GM21360 (cell line): Measurements from ENCODE around the gene KAT6B.

Experiments
- ATAC-seq: cut with Tn5 transposase; IDR thresholded peaks from one replicate; pipeline ENCODE4 v1.9.1; 2021; ENCODE audit warnings: mild to moderate bottlenecking, moderate library complexity; ENCODE audit not compliant: unreplicated experiment

Gene KAT6B

DNA sequence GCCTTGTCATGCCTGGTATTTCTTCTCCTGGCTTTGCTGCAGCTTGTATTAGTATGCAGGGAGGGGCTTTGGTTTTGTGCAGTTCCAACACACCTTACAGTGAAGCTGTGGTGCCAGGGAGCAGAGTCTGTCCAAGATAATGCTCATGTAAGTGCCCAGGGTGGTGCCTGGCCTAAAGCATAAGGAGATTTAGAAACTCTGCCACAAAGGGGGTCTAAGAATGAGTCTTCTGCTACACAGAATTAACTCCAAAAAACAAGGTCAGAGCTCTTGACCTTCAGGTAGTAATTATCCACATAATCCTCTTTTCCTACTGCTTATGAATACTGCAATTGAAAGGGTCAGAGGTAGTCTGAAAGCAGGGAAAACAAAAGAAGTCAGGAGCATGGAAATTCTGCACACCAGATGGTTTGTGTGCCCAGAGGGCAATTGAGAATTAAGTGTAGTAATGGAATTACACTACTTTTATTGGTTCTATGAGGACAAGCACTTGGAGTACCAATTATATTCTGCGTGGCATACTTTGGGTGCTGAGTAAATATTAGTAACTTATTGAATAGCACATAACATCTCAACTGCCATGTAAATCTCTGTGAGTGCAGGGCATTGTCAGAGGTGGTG, 121.5 kb downstream of the KAT6B start:
- ATAC-seq, result no peak

DNA sequence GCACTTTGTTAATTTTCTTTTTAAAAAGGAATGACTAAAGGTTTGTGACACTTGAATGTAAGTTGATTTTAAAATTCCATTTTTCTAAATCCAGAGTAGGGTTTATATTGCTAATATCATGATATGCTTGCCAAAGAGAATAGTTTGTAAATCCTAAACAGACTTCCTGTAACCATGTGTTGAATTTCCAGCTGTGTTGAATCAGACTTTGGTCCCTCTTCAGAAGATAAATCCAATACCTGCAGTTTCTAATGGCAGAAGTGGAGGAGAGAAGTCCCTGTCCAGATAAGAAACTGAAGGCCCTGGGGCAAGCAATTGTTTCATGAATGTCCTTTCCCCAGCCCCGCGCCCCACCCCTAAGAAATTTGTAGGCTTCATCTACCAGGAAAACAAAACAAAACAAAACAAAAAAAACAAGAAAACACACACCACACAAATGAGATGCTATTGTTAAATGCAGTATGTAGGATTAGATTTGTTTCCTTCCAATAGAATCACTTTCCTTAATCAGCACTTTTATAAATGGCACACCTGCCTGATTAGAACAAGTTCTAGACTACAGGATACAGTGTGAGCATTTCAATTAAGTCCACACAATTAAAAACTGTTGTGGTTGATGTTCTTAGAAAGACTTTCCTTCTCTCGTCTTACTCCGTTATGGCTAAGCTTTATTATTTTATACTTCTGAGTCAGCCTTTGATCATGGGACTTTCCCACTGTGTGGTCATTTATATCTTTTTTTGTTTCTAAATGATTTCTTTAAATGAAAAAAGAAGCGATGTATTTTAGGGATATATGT, 122.8 kb downstream of the KAT6B start:
- no peak for ATAC-seq

- no peak for ATAC-seq
These were observed 123.7 kb downstream of the KAT6B start for GRCh38 chr10:74949843-74950765.

GRCh38 chr10:74953214-74953613, 126.8 kb downstream of the KAT6B start:
- ATAC-seq, result no peak

DNA sequence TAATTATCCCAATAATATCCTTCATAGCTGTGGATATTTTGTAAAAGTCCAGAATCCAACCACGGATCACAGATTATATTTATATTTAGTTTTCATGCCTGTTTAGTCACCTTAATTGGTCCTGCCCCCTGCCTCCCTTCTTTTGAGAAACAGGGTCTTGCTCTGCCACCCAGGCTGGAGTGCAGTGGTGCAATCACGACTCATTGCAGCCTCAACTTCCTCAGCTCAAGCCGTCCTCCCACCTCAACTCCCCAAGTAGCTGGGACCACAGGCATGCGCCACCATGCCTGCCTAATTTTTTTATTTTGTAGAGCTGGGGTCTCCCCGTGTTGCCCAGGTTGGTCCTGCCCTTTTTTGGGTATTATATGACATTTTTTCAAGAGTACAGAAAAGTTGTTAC, 129.4 kb downstream of the KAT6B start:
- no peak for ATAC-seq

DNA sequence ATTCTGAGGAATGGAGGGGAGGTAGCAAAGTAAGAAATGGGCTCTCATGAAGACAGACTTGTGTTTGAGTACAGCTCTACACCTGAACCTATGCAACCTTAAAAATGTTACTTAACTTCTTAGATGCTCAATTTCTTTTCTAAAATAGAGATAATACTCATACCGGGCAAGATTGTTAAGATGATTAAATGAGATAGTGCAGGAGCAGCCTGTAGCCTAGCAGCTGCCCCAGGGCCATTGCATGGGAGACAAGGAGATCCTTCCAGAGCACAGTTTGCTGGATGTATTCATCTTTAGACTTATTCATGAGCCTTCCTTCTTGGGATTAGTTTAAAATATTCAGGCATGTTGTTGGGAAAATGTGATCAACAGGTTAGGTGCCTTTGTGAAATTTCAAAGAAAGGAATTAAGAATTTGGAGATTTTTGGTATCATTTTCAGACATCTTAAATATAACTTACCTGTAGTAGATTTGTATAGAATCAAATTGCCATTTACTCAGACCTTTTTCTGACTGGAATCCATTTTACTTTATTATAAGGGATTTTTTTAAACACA, 130.2 kb downstream of the KAT6B start:
- ATAC-seq, result no peak

DNA sequence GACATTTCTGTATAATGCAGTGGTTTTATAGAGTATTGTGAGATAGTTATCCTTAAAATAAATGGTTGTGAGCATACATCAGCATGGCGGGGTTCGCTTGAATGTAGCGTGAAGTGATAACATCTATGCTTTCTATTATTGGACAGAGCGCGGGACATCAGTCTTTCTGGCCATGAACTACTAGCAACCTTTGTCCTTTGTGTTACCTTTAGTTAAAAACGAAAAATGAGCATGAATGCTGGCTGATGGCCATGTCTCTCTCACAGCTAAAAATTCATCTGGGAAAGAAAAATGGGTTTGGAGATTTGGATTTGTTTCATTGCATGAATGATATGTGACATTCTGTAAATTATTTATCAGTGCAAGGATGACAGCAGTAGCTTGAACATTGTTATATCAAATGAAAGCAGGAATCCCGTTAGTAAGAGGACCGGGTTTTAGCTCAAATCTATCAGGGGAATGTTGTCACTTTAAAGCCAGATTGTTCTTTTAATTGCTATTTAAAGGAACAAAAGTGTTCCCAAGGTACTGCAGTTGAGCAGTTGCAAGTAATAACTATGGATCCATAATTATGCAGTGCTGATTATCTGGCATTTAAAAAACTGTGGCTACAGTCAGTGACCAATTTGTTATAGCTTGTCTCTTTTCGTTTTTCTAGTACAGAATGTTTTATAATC, 131.0 kb downstream of the KAT6B start:
- ATAC-seq, result no peak

DNA sequence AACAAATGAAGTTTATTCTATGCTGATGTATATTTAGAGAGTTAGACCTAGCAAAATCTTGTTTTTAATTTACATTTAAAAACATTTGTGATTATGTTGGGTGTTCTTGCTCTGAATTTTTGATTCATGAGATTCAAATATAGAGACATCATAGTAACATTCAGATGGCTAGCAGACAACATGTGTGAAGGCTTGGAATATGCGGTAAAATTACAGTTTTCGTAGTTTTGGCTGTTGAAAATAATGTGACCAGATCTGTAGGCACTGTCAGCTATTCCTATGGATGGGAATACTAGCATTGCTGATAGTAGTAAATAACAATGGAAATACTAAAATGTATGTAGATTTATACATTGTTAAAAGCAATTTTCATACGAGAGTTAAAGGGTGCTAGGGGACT, 131.9 kb downstream of the KAT6B start:
- no peak for ATAC-seq

GRCh38 chr10:74960670-74961069, 134.3 kb downstream of the KAT6B start:
- no peak for ATAC-seq

GRCh38 chr10:74962517-74962916, 136.1 kb downstream of the KAT6B start:
- no peak for ATAC-seq

- ATAC-seq, result no peak
These were observed 137.1 kb downstream of the KAT6B start for GRCh38 chr10:74963549-74963948.

- no peak for ATAC-seq
These were observed 141.7 kb downstream of the KAT6B start for GRCh38 chr10:74967911-74968666.

- ATAC-seq, result no peak
These were observed 142.3 kb downstream of the KAT6B start for GRCh38 chr10:74968667-74969061.

GRCh38 chr10:74969093-74969492, 142.7 kb downstream of the KAT6B start:
- ATAC-seq, result no peak

- no peak for ATAC-seq
These were observed 143.1 kb downstream of the KAT6B start for GRCh38 chr10:74969530-74969929.

GRCh38 chr10:74973741-74974392, 147.5 kb downstream of the KAT6B start:
- no peak for ATAC-seq

DNA sequence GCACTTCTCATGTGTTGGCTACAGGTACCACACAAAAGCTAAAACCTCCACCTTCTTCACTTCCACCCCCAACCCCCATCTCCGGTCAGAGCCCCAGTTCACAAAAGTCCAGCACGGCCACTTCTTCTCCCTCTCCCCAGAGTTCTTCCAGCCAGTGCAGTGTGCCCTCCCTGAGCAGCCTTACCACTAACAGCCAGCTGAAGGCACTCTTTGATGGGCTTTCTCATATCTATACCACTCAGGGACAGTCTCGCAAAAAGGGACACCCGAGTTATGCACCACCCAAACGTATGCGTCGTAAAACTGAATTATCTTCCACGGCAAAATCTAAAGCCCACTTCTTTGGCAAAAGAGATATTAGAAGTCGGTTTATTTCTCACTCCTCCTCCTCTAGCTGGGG, 149.4 kb downstream of the KAT6B start:
- ATAC-seq, result no peak

DNA sequence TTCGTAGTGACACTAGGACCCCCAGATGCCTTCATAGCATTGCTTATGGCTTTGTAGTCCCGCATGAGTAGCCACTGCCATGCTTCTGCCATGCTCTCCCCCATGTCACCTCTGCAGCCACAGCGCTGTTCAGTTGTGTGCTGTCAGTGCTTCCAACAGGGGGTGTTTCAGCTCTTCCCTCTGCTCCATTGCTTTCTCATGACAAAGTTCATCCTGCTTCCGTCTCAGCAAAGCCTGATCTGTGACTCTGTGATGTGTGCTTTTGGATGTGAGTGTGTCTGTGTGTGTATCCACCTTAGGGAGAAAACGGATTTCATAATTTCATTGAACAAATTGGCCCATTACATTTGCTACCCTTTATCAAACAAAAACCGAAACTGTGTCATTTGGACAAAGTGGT, 150.2 kb downstream of the KAT6B start:
- ATAC-seq, result no peak

DNA sequence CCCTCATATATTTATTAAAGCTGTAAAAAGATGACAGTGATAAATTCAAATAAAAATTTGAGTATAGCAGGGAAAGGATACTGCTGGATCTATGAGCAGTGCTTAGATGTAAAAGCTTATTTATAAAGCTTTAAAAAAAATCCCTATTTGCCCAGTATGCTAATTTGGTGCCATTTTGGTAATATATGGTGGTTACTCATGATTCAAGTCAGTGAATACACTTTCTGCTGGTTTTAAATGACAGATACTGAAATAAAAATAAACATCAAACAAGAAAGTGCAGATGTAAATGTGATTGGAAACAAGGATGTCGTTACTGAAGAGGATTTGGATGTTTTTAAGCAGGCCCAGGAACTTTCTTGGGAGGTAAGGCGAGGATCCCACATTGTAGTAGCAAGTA, 150.7 kb downstream of the KAT6B start:
- no peak for ATAC-seq
